ENCODE data around the gene ATP2A2.

GRCh38 chr12:110282956-110283817, 2.1 kb downstream of the ATP2A2 start:
- TF ChIP-seq GATA3 (IDR thresholded peaks at IDR 0.05; ENCODE audit: low read depth, low read length): no peak
- TF ChIP-seq GATA2 (IDR thresholded peaks at IDR 0.05; ENCODE audit: low read depth, low read length): no peak

All from SH-SY5Y (cell line).